Osteocyte (in vitro differentiated cells): Measurements from ENCODE around the gene TCL1A. TPM values are rescaled to one million over a fixed set of nuclear protein-coding genes. Genes with fewer than 3 reads are reported as not detected.

Source experiments
- DNase-seq: peaks from one replicate; pipeline ENCODE4 v3.0.0; 2021; ENCODE audit warnings: mixed read lengths; ENCODE audit not compliant: unreplicated experiment; ENCODE audit errors: extremely low spot score
- H3K27ac Mint-ChIP-seq: one replicate; pipeline ENCODE4 v1.8.0; 2021; ENCODE audit warnings: mild to moderate bottlenecking, mixed read lengths; ENCODE audit not compliant: unreplicated experiment
- H3K27me3 Mint-ChIP-seq: one replicate; pipeline ENCODE4 v1.8.0; 2021; ENCODE audit warnings: mixed read lengths; ENCODE audit not compliant: unreplicated experiment
- H3K36me3 Mint-ChIP-seq: one replicate; pipeline ENCODE4 v1.8.0; 2021; ENCODE audit warnings: mixed read lengths; ENCODE audit not compliant: unreplicated experiment
- H3K4me1 Mint-ChIP-seq: one replicate; pipeline ENCODE4 v1.8.0; 2021; ENCODE audit warnings: mixed read lengths; ENCODE audit not compliant: unreplicated experiment
- H3K4me3 Mint-ChIP-seq: one replicate; pipeline ENCODE4 v1.8.0; 2021; ENCODE audit warnings: mild to moderate bottlenecking, moderate library complexity, mixed read lengths; ENCODE audit not compliant: unreplicated experiment
- H3K9me3 Mint-ChIP-seq: one replicate; pipeline ENCODE4 v1.8.0; 2021; ENCODE audit warnings: mixed read lengths; ENCODE audit not compliant: unreplicated experiment
- CTCF ChIP-seq: fragments of 200-600 bp; sonication (generic); IDR thresholded peaks from 2 replicates; pipeline ENCODE4 v1.5.0; 2021; ENCODE audit warnings: antibody characterized with exemption, mild to moderate bottlenecking, moderate library complexity
- total RNA-seq: library from RNA; stranded (reverse); gene quantifications from 2 replicates; pipeline ENCODE4 v1.2.1, GENCODE V29; 2021

Gene TCL1A
- total RNA-seq, 1 donor from 2014 or later, result not detected

GRCh38 chr14:95725685-95726336 is 11.9 kb upstream of the TCL1A start:
- no peak overlapping the region for H3K4me3 Mint-ChIP-seq
- no peaks in the 10 kb centered on the region for H3K36me3 Mint-ChIP-seq
- peaks cover 11% of the 10 kb centered on the region for H3K9me3 Mint-ChIP-seq
- no peak for DNase-seq
- peaks cover 17% of the 10 kb centered on the region for H3K27me3 Mint-ChIP-seq
- no peak overlapping the region for H3K27ac Mint-ChIP-seq
- no peaks in the 10 kb centered on the region for H3K4me1 Mint-ChIP-seq
- no peak for TF ChIP-seq CTCF

- Mint-ChIP-seq H3K27ac (no peak overlapping the region), H3K9me3 (peaks cover 11% of the 10 kb centered on the region), H3K27me3 (peaks cover 31% of the 10 kb centered on the region), H3K4me1 (no peaks in the 10 kb centered on the region), H3K36me3 (no peaks in the 10 kb centered on the region), H3K4me3 (no peak overlapping the region)
- DNase-seq, result no peak
- TF ChIP-seq CTCF, result no peak
Measured at GRCh38 chr14:95722525-95723190, 8.7 kb upstream of the TCL1A start.

GRCh38 chr14:95712398-95712797 is 1.5 kb downstream of the TCL1A start:
- Mint-ChIP-seq H3K27me3 (peaks cover 9% of the 10 kb centered on the region), H3K4me1 (no peaks in the 10 kb centered on the region), H3K27ac (no peak overlapping the region), H3K9me3 (no peaks in the 10 kb centered on the region), H3K4me3 (no peak overlapping the region), H3K36me3 (no peaks in the 10 kb centered on the region)
- DNase-seq, result no peak
- no peak for TF ChIP-seq CTCF

- no peaks in the 10 kb centered on the region for H3K36me3 Mint-ChIP-seq
- no peak for DNase-seq
- H3K27me3 Mint-ChIP-seq, result peaks cover 9% of the 10 kb centered on the region
- TF ChIP-seq CTCF, result no peak
- no peaks in the 10 kb centered on the region for H3K9me3 Mint-ChIP-seq
- no peak overlapping the region for H3K4me3 Mint-ChIP-seq
- H3K4me1 Mint-ChIP-seq, result no peaks in the 10 kb centered on the region
- no peak overlapping the region for H3K27ac Mint-ChIP-seq
Measured at GRCh38 chr14:95711476-95712176, 2.3 kb downstream of the TCL1A start.

- Mint-ChIP-seq H3K27me3 (peaks cover 11% of the 10 kb centered on the region), H3K36me3 (no peaks in the 10 kb centered on the region), H3K27ac (no peak overlapping the region), H3K9me3 (no peaks in the 10 kb centered on the region), H3K4me1 (no peaks in the 10 kb centered on the region), H3K4me3 (no peak overlapping the region)
- TF ChIP-seq CTCF, result no peak
- DNase-seq, result no peak
Measured at GRCh38 chr14:95710106-95710505, 3.8 kb downstream of the TCL1A start.
